GM19328 (cell line): ENCODE measurements around the gene AGAP1.

ENCODE experiments used
- ATAC-seq: cut with Tn5 transposase; IDR thresholded peaks from one replicate; pipeline ENCODE4 v1.9.1; 2021; ENCODE audit warnings: mild to moderate bottlenecking, moderate library complexity; ENCODE audit not compliant: unreplicated experiment

AGAP1 gene

GRCh38 chr2:236161082-236161462 lies 667.2 kb downstream of the AGAP1 start:
- no peak for ATAC-seq

- no peak for ATAC-seq
Observed at GRCh38 chr2:236161531-236161930, 667.7 kb downstream of the AGAP1 start.

GRCh38 chr2:236162031-236162845 lies 668.4 kb downstream of the AGAP1 start:
- ATAC-seq: no peak

- ATAC-seq: no peak
Observed at GRCh38 chr2:236162882-236163470, 669.1 kb downstream of the AGAP1 start.

GRCh38 chr2:236163471-236164200 lies 669.8 kb downstream of the AGAP1 start:
- no peak for ATAC-seq

GRCh38 chr2:236164201-236164924 lies 670.5 kb downstream of the AGAP1 start:
- no peak for ATAC-seq

- ATAC-seq: no peak
Observed at GRCh38 chr2:236164925-236165841, 671.3 kb downstream of the AGAP1 start.

GRCh38 chr2:236165842-236166795 lies 672.3 kb downstream of the AGAP1 start:
- no peak for ATAC-seq

GRCh38 chr2:236166796-236167296 lies 673.0 kb downstream of the AGAP1 start:
- no peak for ATAC-seq

- ATAC-seq: no peak
Observed at GRCh38 chr2:236167297-236168109, 673.7 kb downstream of the AGAP1 start.

GRCh38 chr2:236168110-236169080 lies 674.6 kb downstream of the AGAP1 start, which contains the start of gene GBX2:
Gene GBX2 (minus strand): TSS chr2:236168386. CDS start chr2:236167971, 415 bp downstream.
- no peak for ATAC-seq

- ATAC-seq: no peak
Observed at GRCh38 chr2:236169151-236169721, 675.4 kb downstream of the AGAP1 start.

GRCh38 chr2:236169741-236170589 lies 676.1 kb downstream of the AGAP1 start:
- no peak for ATAC-seq

GRCh38 chr2:236170590-236171165 lies 676.8 kb downstream of the AGAP1 start:
- ATAC-seq: no peak

- no peak for ATAC-seq
Observed at GRCh38 chr2:236171181-236171679, 677.4 kb downstream of the AGAP1 start.
